ENCODE measurements around the gene GAGE12J. TPM values are rescaled to one million over a fixed set of nuclear protein-coding genes. Genes with fewer than 3 reads are reported as not detected.
"Not testable (repeated sequence)": the region's sequence is repeated elsewhere in the genome, so short reads cannot be mapped to it uniquely, and the experiment has no call there.

Gene GAGE12J, protein sequence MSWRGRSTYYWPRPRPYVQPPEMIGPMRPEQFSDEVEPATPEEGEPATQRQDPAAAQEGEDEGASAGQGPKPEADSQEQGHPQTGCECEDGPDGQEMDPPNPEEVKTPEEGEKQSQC
- not detected in 2 replicates for total RNA-seq (2014; rRNA removed; shearing (Covaris generic))

DNA sequence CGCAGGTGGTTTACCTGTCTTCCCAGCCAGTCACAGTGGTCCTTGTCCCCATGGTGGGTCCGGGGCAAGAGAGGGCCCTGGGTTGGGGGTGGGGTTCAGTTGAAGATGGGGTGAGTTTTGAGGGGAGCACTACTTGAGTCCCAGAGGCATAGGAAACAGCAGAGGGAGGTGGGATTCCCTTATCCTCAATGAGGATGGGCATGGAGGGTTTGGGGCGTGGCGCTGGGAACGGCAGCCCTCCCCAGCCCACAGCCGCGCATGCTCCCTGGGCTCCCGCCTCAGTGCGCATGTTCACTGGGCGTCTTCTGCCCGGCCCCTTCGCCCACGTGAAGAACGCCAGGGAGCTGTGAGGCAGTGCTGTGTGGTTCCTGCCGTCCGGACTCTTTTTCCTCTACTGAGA, at the start of gene GAGE12J:
TSS of gene GAGE12J (plus strand) at position 301 of the 400 bp plus-strand sequence. CDS start 1,157 bp downstream, outside the sequence.
- DNase-seq (ENCODE audit: low spot score), result not testable (repeated sequence)

GRCh38 chrX:49272421-49272820, 49.4 kb upstream of the GAGE12J start:
- DNase-seq (ENCODE audit: low spot score), result no peak

GRCh38 chrX:49273181-49273727, 48.6 kb upstream of the GAGE12J start:
- DNase-seq (ENCODE audit: low spot score), result no peak

GRCh38 chrX:49276207-49276606, 45.6 kb upstream of the GAGE12J start:
- no peak for DNase-seq (ENCODE audit: low spot score)

- DNase-seq (ENCODE audit: low spot score), result no peak
Measured at GRCh38 chrX:49276671-49277534, 44.9 kb upstream of the GAGE12J start.

DNA sequence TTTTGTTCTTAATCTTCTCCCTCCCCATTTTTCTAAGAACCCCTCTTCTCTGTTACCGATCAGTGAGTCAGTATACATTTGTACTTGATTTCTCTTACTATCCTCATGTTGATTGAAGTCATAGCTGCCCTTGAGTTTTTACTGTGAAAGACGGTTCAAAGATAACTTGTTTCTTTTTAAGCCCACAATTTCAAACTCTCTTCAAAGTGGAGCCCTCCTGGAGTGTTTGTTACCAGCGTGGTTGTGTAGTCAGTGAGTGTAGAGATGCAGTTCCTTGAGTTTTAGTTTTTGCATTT, 44.4 kb upstream of the GAGE12J start:
- DNase-seq (ENCODE audit: low spot score), result no peak

GRCh38 chrX:49278081-49278480, 43.8 kb upstream of the GAGE12J start:
- no peak for DNase-seq (ENCODE audit: low spot score)

DNA sequence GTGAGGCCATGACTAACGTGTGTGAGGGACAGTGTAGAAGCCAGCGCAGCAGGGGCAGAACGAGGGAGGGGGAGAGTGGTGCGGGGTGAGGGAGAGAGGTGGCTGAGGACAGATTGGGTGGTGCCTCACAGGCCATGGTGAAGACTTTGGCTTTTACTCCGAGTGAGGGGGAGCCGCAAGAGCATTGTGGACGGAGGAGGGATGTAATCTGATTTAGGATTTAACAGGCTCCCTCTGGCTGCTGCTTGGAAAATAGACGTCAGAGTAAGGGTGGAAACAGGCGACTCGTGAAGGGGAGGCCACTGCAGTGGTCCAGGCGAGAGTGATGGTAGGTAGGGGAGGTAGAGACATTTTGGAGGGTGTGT, 39.2 kb upstream of the GAGE12J start:
- no peak for DNase-seq (ENCODE audit: low spot score)

- DNase-seq (ENCODE audit: low spot score), result no peak
Measured at GRCh38 chrX:49284212-49284611, 37.6 kb upstream of the GAGE12J start.

- DNase-seq (ENCODE audit: low spot score), result no peak
Measured at GRCh38 chrX:49286136-49286535, 35.7 kb upstream of the GAGE12J start.

DNA sequence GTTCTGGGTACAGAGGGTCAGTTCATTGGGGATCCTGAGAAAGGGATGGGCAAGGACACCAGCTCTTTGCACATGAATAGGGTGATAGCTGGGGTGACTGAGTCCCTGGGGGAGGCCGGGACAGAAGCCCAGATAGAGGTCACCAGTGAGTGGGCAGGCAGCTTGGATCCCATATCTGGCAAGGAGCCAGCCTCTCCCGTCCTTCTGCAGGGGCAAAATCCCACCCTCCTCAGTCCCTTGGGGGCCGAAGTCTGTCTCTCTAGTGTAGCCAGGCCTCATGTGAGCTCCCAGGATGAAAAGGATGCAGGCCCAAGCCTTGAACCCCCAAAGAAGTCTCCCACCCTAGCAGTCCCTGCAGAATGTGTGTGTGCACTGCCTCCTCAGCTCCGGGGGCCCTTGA, 35.3 kb upstream of the GAGE12J start:
- no peak for DNase-seq (ENCODE audit: low spot score)

DNA sequence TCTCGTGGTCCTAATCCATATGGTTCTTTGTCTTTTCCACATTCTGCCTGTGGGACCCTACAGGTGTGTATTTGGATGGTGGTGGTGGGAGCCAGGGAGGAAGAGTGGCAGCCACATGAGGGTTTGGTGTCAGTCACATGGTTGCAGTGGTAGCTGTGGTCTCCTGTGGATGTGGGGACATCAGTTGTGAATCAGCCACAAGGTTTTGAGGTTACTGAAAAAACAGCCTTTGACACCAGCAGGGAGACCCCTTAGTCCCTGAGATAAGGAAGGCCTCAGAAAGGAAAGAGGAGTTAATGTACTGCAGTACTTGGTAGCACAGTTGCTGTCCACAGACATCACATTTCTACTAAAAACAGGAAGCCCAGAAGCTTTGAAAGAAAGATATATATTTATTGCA, 34.2 kb upstream of the GAGE12J start:
- DNase-seq (ENCODE audit: low spot score), result no peak

GRCh38 chrX:49290215-49290614, 31.6 kb upstream of the GAGE12J start:
- DNase-seq (ENCODE audit: low spot score), result no peak

- DNase-seq (ENCODE audit: low spot score), result peak; percentile 53
Measured at GRCh38 chrX:49291615-49292337, 30.1 kb upstream of the GAGE12J start.

DNA sequence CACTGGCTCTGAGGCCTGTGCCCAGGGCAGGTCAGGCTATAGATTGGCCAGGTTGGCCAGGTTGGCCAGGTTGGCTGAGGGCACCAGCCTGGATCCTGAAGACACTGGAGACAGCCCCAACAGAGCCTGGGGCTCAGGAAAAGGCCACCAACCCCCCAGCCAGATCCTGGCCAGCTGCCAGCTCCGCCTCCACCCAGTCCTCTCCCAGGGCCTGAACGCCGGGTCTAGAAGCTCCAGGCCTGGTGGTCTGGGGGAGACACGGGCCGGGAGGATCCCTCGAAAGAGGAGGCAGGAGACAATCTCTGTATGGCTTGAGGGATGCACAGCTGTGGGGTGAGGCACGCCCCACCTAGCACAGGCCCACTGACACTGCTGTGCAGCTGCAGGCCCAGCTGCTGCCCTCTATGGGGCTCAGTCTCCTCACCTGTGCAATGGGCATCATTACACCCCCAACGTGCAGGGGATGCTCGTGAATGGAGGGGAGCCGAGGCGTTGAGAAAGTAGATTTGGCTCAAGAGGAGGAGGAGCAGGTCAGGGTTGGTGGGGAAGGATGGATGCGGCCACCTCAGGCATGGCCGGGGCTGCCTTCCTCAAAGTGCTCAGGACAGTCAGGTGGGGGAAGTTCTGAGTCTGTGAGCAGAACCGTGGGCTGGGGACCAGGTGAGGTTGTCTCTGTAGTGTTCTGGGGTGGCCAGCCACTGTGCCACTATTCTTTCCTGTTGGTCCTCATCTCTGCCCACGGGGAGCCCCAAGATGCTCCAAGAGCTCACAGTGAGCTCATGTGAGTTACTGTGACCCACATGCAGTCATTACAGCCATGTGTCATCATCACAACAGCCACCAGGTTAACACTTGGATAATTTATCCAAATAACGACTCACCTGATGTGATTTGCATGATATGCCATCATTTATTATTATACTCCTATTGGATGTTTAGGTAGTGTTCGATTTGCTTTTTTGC, 29.2 kb upstream of the GAGE12J start:
- DNase-seq (ENCODE audit: low spot score), result no peak

- not testable (repeated sequence) for DNase-seq (ENCODE audit: low spot score)
Measured at GRCh38 chrX:49299293-49299692, 22.5 kb upstream of the GAGE12J start.

DNA sequence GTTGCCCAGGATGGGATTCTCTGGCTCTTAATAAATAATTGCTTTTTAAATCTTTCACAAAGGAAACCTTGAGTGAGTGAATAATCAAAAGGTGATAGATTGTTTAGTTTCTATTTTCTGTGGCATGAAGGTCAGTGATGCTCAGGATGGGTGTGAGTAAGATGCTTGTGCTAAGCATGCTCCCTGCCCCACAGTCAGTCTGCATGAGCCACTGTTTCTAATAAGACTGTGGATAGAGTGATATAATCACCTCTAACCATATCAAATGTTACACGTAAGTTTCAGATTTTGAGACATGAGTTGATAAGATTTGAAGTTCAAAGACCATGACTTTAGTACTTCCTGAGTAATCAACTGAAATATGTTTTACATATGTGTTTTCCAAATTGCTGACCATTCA, 21.1 kb upstream of the GAGE12J start:
- no peak for DNase-seq (ENCODE audit: low spot score)

GRCh38 chrX:49303346-49303745, 18.5 kb upstream of the GAGE12J start, which contains the start of gene GAGE10:
GAGE10 (plus strand) TSS chrX:49303646; CDS start chrX:49304860, 1,214 bp downstream.
- DNase-seq (ENCODE audit: low spot score), result no peak

- not testable (repeated sequence) for DNase-seq (ENCODE audit: low spot score)
Measured at GRCh38 chrX:49307775-49308174, 14.1 kb upstream of the GAGE12J start.

- DNase-seq (ENCODE audit: low spot score), result no peak
Measured at GRCh38 chrX:49308604-49309269, 13.1 kb upstream of the GAGE12J start.

Data from H4 (cell line).